GM19372 (cell line): ENCODE results near the gene YBEY.

Experiments
- ATAC-seq: cut with Tn5 transposase; IDR thresholded peaks from one replicate; pipeline ENCODE4 v1.9.1; 2021; ENCODE audit warnings: mild to moderate bottlenecking, low read depth, moderate library complexity; ENCODE audit not compliant: unreplicated experiment

The YBEY gene

DNA sequence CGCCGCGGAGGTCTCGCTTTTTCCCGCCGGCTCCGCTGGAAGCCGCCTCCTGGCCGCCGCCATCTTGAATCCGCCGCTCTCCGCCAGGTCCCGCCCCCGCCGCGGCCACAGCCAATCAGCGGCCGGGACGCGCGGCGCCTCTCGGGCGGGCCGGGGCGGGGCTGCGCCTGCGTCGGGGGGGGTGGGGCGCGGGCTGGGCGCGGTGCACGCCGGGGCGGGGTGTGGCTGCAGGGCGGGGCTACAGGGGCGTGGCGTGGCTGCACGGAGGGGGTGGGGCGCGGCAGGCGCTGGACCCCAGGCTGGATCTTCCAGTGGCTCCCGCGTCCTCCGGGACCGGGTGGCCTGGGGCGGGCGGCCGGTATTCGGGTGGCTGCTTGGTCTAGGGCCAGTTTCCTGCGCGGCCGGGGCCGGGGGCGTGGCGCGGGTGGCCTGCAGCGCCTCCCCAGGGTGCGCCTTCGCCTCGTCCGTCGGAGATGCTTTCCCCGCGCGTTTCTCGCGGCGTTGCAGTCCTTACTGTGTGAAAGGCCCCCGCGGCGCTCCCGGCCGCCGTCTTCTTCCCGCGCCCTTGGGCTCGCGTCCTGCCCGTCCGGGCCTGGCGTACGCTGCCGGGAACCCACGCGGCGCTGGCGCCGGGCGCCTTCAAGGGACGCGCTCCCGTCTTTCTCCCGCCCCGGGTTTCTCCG, 38.4 kb downstream of the YBEY start:
- peak; percentile 50 for ATAC-seq

- ATAC-seq, result no peak
Measured at GRCh38 chr21:46325073-46325912, 39.2 kb downstream of the YBEY start.

DNA sequence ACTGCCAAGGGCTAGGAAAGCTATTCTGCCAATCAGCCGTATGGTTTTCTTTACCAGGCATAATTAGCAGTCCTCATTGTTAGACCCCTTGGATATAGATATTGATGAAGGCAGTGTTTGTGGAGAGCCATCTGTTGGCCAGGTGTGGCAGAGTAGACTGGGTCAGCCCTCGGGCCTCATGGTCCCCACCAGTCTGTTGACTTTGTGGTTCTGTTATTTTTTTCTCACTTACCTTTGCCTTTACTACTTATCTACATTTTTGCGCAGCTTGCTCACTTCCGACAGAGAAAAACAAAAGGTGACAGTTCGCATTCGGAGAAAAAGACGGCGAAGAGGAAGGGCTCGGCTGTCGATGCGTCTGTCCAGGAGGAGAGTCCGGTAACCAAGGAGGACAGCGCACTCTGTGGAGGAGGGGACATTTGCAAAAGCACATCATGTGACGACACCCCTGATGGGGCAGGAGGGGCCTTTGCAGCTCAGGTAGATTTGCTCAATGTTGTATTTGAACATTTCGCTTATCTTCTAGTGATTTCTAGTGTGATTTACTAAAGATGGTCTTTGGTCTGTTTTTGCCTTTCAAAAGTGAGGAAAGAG, 40.1 kb downstream of the YBEY start:
- no peak for ATAC-seq

- no peak for ATAC-seq
Measured at GRCh38 chr21:46327711-46328110, 41.6 kb downstream of the YBEY start.

DNA sequence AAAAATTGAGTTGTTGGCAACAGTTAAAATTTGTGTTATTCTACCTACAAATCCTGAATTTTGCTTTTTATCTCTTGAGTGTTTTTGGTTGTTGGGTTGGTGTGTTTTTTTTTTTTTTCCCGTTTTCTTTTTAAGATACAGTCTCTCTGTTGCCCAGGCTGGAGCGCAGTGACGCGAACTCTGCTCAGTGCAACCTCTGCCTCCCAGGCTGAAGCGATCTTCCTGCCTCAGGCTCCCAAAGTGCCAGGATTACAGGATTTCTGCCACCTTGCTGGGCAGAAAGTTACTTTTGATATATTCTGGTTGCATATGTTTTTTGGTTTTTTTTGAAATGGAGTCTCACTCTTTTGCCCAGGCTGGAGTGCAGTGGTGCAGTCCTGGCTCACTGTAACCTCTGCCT, 42.0 kb downstream of the YBEY start:
- ATAC-seq, result no peak

DNA sequence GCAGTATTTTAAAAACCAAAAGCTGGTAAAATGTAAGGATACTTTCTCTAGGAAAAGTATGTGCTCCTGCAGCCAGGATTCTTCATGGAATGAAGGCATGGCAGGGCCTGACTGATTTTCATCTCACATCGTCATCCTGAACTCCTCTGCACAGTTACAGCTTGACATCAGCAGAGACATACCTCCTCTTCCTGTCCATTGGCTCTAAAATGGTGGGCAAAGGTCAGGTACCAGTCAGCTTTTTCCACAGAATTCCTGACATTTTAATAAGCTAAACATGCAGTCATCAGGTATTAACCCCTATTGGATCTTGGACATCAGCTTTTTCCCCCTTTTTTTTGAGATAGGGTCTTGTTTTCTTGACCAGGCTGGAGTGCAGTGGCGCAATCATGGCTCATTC, 43.7 kb downstream of the YBEY start:
- ATAC-seq, result no peak

DNA sequence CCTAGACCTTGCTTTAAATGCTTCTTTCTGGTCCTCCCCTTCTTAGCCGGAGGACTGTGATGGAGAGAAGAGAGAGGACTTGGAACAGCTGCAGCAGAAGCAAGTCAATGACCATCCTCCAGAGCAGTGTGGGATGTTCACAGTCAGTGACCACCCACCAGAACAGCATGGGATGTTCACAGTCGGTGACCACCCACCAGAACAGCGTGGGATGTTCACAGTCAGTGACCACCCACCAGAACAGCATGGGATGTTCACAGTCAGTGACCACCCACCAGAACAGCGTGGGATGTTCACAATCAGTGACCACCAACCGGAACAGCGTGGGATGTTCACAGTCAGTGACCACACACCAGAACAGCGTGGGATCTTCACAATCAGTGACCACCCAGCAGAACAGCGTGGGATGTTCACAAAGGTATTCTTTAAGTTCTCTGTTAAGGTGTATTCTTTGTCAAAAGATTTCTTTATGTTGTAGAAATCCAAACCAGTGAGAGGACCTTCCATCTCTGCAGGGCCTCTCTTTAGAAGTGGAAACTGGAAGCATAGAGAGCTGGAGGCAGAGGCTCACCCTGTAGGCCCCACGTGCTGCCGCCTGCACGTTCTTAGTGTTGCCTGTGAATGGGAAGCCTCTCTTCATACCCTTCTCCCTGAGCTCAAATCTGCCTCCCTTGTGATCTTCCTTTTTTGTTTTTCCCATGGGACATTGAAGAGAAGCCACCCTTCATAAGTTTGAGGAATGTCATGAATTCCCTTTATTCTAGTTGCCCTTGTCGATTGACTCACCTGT, 48.4 kb downstream of the YBEY start:
- ATAC-seq, result no peak

- ATAC-seq, result no peak
Measured at GRCh38 chr21:46336603-46337002, 50.5 kb downstream of the YBEY start.

DNA sequence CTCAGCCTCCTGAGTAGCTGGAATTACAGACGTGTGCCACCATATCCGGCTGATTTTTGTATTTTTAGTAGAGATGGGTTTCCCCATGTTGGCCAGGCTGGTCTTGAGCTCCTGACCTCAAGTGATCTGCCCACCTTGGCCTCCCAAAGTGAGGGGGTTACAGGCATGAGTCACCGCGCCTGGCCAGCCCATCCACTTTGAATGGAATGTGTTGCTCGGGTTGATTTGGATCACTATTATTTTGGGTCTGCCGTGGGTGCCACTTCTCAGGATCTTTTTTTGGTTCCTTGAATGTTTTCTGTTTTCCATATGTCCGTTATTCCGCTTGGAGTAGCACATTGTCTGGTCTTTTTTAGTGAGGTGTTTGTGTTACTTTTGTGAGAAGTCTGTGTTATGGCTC, 54.9 kb downstream of the YBEY start:
- no peak for ATAC-seq

DNA sequence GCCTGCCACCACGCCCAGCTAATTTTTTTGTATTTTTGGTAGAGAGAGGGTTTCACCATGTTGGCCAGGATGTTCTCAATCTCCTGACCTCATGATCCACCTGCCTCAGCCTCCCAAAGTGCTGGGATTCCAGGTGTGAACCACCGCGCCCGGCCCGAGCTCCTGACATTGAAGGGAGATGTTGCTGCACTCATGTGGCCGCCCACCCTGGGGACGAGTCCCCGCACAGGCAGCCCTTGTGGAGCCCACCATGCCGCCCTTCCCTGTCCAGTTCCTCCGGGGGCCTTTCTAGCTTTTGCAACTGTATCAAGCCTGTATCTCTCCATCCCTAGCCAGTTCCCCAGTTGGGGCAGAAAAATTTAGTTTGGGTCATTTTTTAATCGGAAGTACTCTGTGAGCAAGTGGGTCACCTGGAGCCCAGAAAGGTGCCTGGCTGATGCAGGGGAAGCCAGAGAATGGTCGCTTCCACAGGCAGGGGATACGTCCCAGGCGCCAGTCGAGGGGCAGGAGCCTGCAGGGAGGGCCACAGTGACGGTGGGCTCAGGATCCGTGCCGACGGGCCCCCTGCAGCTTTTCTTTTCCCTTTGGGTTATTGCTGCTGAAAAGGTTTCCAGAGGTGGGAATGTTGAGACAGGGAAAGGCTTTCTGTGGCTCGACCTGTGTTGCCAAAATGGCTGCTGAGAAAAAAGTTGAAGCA, 58.2 kb downstream of the YBEY start:
- no peak for ATAC-seq

GRCh38 chr21:46345861-46346260, 59.7 kb downstream of the YBEY start:
- no peak for ATAC-seq

DNA sequence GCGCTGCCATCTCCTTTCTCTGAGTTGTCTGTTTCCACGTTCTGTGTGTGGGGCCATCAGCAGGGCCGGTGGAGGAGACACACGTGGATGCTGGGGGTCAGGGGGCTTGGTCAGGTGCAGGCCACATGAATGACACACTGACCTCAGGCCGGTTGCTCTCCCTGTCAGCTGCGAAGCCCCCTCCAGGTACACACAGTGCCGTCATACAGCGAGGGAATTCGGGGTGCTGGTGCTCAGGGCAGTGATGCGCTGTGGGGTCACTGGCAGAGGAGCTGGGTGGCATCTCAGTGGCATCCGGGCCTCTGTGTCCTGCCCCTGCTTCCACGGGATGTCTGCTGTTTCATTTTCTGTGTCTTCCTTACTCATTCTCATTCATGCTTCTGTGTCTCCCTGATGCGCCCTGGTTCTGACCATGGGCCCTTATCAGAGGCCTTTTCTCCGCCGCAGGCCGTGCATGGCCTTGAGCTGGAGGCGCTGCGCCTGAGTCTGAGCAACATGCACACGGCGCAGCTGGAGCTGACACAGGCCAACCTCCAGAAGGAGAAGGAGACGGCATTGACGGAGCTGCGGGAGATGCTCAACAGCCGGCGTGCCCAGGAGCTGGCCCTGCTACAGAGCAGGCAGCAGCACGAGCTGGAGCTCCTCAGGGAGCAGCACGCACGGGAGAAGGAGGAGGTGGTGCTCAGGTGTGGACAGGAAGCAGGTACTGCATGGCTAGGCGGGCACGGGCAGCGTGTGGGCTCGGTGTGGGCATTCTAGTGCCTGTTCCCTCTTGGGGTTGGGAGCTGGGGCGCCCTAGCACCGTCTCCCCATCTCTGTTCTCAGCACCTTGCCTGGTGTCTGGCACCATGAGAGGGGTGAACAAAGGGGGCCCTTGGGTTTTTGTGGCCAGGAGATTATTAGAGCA, 60.4 kb downstream of the YBEY start:
- no peak for ATAC-seq

DNA sequence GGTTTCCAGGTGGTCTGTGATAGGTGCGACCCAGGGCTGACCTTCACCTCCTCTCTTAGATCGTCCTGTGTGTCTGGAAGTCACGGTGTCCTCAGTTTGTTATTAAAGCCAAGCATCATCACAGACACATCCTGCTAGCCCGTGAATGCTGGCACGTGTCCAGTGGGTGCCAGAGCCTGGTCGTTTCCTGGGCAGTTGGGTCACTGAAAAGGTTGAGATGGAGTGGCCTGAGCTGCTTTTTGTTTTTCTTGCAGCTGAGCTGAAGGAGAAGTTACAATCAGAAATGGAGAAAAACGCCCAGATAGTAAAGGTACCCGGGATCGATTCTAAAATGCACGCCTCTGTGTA, 61.0 kb downstream of the YBEY start:
- no peak for ATAC-seq
